Ascending aorta (tissue), 2 donors: ENCODE data around the gene HEY2. TPM values are rescaled to one million over a fixed set of nuclear protein-coding genes. Genes with fewer than 3 reads are reported as not detected.

Experiments used
- DNase-seq, 2 donors: peaks; one replicate each; pipeline ENCODE4 v3.0.0-alpha.2; 2019; ENCODE audit warnings: low spot score in 2 of 2
- H3K27ac ChIP-seq, 2 donors: fragments of 200-600 bp; sonication (generic); one replicate each; pipeline ENCODE4 v1.5.1; 2016 to 2017; ENCODE audit warnings: mild to moderate bottlenecking in 1 of 2
- H3K27me3 ChIP-seq: fragments of 200-600 bp; sonication (generic); one replicate; pipeline ENCODE4 v1.5.1; 2017
- H3K36me3 ChIP-seq, 2 donors: fragments of 200-600 bp; sonication (generic); one replicate each; pipeline ENCODE4 v1.5.1; 2016
- H3K4me1 ChIP-seq, 2 donors: fragments of 200-600 bp; sonication (generic); one replicate each; pipeline ENCODE4 v1.5.1; 2016 to 2017; ENCODE audit warnings: mild to moderate bottlenecking in 1 of 2
- H3K4me3 ChIP-seq, 2 donors: fragments of 200-600 bp; sonication (generic); one replicate each; pipeline ENCODE4 v1.5.1; 2016 to 2017; ENCODE audit warnings: mild to moderate bottlenecking in 1 of 2
- H3K9me3 ChIP-seq, 2 donors: fragments of 200-600 bp; sonication (generic); one replicate each; pipeline ENCODE4 v1.5.1; 2016
- intact Hi-C: fragments of 100-400 bp; cut with DNase I; formaldehyde crosslinking; loops from one replicate; pipeline ENCODE4 v1.15.1; 2023
- total RNA-seq: library from RNA; depleted of rRNA; stranded (reverse); fragments of >200 nt; gene quantifications from one replicate; pipeline ENCODE4 v1.1.0, GENCODE V29; 2016
- TF ChIP-seq, protein P1 (sequence below), 3 experiments: fragments of 200-600 bp in 2 of 3; fragments of 450-650 bp in 1 of 3; sonication (generic) in 2 of 3; IDR thresholded peaks; one replicate each; pipeline ENCODE4 v1.5.1; 2016 to 2019; ENCODE audit warnings: antibody characterized with exemption in 3 of 3, mild to moderate bottlenecking in 1 of 3, moderate library complexity in 1 of 3

The HEY2 gene
- total RNA-seq, 1 donor from 2014 or later, result 0.32 TPM

DNA sequence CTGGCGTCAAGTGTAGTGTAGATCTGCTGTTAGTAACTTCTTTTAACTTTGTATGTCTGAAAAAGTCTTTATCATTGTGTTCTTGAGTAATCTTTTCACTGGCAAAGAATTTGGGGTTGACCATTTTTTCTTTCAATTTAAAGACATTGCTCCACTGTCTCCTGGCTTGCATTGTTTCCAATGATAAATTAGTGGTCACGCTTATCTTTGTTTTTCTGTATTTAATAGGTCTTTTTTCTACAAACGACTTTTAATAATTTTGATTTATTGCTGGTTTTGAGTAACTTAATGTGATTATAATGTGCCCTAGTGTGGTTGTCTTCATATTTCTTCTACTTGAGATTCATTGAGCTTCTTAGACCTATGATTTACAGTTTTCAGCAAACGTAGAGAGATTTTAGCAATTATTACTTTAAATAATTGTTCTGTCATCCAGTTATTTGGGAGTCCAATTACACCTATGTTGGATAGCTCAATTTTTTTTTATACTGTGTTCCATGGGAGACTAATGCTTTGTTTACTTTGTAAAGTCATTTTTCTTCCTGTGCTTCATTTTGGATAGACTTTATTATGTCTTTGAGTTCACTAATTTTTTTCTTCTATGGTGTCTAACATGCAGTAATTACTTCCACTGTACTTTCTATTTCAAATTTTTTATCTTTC lies 38.3 kb upstream of the HEY2 start:
- H3K36me3 ChIP-seq, result no peaks in the 10 kb centered on the region
- H3K27me3 ChIP-seq, result no peaks in the 10 kb centered on the region
- TF ChIP-seq, protein P1, sequence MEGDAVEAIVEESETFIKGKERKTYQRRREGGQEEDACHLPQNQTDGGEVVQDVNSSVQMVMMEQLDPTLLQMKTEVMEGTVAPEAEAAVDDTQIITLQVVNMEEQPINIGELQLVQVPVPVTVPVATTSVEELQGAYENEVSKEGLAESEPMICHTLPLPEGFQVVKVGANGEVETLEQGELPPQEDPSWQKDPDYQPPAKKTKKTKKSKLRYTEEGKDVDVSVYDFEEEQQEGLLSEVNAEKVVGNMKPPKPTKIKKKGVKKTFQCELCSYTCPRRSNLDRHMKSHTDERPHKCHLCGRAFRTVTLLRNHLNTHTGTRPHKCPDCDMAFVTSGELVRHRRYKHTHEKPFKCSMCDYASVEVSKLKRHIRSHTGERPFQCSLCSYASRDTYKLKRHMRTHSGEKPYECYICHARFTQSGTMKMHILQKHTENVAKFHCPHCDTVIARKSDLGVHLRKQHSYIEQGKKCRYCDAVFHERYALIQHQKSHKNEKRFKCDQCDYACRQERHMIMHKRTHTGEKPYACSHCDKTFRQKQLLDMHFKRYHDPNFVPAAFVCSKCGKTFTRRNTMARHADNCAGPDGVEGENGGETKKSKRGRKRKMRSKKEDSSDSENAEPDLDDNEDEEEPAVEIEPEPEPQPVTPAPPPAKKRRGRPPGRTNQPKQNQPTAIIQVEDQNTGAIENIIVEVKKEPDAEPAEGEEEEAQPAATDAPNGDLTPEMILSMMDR (IDR thresholded peaks at IDR 0.05), result no peak
- H3K4me1 ChIP-seq, result no peaks in the 10 kb centered on the region
- intact Hi-C loops, result no loop called here
- peaks cover 0 to 12% of the 10 kb centered on the region in 2 donors for H3K9me3 ChIP-seq
- no peak for DNase-seq
- H3K4me3 ChIP-seq, result no peak overlapping the region
- no peak overlapping the region for H3K27ac ChIP-seq

DNA sequence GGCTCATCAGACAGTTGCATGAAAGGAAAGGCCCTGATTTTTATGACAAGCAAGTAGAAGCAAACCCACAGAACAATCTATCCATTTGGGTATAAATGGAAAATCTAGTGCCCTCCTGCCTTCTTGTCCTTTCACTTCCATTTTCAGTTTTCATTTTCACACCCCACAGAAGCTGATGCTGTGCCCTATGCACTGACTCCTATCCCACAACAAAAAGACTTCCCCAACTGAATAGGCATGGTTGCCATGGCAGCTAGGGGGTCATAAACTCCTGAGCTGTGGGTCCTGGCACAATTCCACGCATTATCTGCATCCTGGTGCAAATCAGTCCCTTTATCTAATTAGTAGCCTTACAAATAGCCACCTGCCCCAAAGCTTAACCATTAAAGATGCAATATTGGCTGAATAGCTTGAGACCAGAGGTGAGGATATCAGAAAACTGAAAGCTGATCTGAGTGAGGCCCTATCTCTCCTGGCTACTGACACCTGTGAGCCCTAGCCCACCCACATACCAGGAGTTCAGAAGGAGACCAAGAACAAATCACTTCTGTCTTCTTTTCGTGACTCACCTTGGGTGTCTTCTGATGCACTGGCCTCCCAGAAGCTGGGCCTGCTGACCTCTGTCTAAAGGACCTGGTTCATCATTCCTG lies 34.9 kb upstream of the HEY2 start:
- Histone ChIP-seq H3K4me1 (no peaks in the 10 kb centered on the region), H3K4me3 (no peak overlapping the region), H3K36me3 (no peaks in the 10 kb centered on the region), H3K27ac (no peak overlapping the region), H3K27me3 (no peaks in the 10 kb centered on the region), H3K9me3 (peaks cover 0 to 12% of the 10 kb centered on the region in 2 donors)
- TF ChIP-seq, protein P1 (IDR thresholded peaks at IDR 0.05), result no peak
- intact Hi-C loops, result no loop called here
- no peak for DNase-seq

DNA sequence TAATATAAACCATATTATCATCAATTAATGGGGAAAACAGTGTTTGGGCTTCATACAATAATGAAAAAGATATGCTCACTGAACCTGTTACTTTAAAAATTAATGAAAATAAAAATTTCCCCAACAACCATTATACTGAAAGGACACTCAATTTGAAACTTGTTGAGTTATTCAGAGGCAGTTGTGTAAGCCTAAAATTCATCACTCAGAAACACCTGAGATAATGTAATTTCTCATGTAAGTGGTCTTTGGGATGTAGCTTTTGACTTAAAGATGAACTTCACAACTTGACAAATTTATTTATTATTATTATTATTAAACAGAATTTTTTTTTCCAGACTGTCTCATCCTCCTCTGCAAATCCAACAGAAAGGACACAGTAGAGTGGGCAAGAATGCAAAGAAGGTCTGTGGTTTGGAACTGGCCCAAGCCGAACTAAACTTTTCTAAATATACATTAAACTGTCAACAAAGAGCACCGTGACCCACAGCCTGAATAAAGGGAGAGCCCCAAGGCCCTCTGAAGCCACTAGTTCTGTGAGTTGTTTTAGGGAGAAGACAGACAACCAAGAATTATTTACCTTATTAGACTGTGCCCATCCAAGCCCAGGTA lies 32.2 kb upstream of the HEY2 start:
- Histone ChIP-seq H3K27ac (no peak overlapping the region), H3K4me3 (no peak overlapping the region), H3K36me3 (no peaks in the 10 kb centered on the region), H3K27me3 (no peaks in the 10 kb centered on the region), H3K4me1 (no peaks in the 10 kb centered on the region), H3K9me3 (no peaks in the 10 kb centered on the region)
- DNase-seq, result no peak
- TF ChIP-seq, protein P1 (IDR thresholded peaks at IDR 0.05), result no peak
- intact Hi-C loops, result no loop called here

DNA sequence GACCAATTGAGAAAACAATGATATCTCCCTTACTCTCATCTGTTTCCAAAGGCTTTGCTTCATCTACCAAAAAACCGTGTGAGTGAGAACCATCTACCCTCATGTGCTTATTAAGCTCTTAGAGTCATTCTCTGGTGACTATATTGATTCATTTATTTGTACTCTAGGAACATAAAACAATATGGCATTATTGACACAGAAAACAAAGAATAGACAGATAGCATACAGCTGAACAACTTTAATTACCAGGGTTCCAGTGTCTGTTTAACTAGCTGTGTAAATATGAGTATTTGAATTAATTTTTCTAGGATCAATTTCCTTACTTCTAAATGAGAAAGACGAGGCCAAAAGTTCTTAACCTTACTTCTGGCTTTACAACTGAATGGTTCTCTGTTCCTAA lies 31.3 kb upstream of the HEY2 start:
- Histone ChIP-seq H3K4me3 (no peak overlapping the region), H3K4me1 (no peaks in the 10 kb centered on the region), H3K27me3 (no peaks in the 10 kb centered on the region), H3K36me3 (no peaks in the 10 kb centered on the region), H3K9me3 (no peaks in the 10 kb centered on the region), H3K27ac (no peak overlapping the region)
- DNase-seq, result no peak
- intact Hi-C loops, result no loop called here
- TF ChIP-seq, protein P1 (IDR thresholded peaks at IDR 0.05), result no peak

DNA sequence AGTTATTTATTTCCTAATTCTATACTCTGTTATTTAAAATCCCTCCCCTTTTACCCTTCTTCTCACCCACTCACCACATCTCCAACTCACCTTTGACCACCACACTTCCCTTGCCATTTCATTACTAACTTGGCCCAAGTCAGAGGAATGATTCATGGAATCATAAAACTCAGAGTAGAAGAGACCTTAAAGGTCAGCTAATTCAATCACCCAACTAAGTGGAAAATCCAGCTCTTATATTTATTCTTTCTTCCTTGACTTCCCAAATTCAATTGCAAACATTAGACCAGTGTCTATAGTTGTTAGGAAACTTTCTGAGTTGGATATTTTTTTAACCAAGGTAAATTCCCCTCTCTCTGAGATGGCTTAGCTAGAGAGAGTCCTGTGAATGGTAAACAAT lies 26.5 kb upstream of the HEY2 start:
- DNase-seq, result no peak
- no peaks in the 10 kb centered on the region for H3K9me3 ChIP-seq
- H3K36me3 ChIP-seq, result no peaks in the 10 kb centered on the region
- no peaks in the 10 kb centered on the region for H3K27me3 ChIP-seq
- H3K27ac ChIP-seq, result no peak overlapping the region
- no peak overlapping the region for H3K4me3 ChIP-seq
- TF ChIP-seq, protein P1 (IDR thresholded peaks at IDR 0.05), result no peak
- no peaks in the 10 kb centered on the region for H3K4me1 ChIP-seq
- intact Hi-C loops, result no loop called here
